Measurements from ENCODE around the gene PRDM11. TPM values are rescaled to one million over a fixed set of nuclear protein-coding genes. Genes with fewer than 3 reads are reported as not detected.

Gene PRDM11
- total RNA-seq, 1 donor from 2014 or later = 6.9 TPM

DNA sequence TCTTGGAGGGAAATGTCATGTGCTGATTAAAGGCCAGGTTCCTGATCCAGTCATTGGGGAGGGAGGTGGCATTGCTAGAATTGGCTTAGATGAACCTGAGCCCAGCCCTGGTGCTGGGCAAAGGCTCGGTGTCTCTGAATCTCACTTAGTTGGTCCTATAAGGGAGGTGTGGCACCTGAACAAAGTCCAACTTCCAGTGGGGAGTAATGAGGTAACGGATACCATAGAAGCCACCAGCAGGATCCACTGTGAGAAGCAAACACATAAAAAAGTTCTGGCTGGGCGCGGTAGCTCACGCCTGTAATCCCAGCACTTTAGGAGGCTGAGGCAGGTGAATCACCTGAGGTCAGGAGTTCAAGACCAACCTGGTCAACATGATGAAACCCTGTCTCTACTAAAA, 26.6 kb downstream of the PRDM11 start:
- FAIRE-seq = no peak
- no peak for DNase-seq (ENCODE audit: low spot score in 2 of 2)

DNA sequence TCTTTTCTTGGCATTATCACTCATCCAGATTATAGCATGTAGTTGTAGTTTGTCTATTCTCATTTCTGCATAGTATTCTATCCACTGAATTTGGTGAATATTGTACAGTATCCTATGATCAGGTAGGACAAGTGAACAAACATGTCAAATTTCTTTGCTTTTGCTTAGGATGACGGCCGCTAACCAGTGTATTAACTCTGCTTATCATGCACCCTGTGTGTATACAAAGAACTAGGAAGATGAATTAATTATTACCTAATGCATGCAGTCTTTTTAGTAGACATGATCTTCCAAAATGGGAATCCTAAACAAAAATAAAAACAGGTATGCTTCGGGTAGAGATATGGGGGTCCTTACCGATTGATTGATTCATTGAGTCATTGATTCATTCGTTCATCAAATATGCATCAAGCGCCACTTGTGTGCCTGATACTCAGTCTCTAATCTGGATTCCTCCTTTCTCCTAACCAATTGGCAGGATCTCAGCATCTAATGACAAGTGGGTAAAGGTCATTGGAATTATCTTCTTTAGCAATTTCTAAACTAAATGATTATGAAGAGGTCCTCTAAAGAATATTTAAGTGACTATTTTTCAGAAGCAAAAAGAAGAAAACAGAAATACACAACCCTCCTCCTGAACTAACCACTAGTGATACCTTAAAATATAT, 27.9 kb downstream of the PRDM11 start:
- DNase-seq (ENCODE audit: low spot score in 2 of 2) (no peak), FAIRE-seq (no peak)

DNA sequence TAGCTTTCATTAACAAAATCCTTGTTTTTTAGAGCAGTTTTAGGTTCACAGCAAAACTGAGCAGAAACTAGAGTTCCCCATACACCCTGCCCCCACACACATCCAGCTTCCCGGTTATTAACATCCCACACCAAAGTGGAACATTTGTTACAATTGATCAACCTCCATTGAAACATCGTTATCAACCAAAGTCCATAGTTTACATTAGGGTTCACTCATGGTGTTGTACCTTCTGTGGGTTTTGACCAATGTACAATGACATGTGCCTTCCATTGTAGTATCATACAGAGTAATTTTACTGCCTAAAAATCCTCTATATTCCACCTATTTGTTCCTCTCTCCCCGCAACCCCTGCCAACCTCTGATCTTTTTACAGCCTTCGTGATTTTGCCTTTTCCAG, 28.5 kb downstream of the PRDM11 start:
- DNase-seq (ENCODE audit: low spot score in 2 of 2) (no peak), FAIRE-seq (no peak)

- DNase-seq (ENCODE audit: low spot score in 2 of 2) (no peak), FAIRE-seq (no peak)
Measured at GRCh38 chr11:45176996-45177395, 30.6 kb downstream of the PRDM11 start.

GRCh38 chr11:45178223-45178622, 31.8 kb downstream of the PRDM11 start:
- DNase-seq (ENCODE audit: low spot score in 2 of 2) = no peak
- FAIRE-seq = no peak

GRCh38 chr11:45178890-45179671, 32.6 kb downstream of the PRDM11 start:
- no peak for FAIRE-seq

DNA sequence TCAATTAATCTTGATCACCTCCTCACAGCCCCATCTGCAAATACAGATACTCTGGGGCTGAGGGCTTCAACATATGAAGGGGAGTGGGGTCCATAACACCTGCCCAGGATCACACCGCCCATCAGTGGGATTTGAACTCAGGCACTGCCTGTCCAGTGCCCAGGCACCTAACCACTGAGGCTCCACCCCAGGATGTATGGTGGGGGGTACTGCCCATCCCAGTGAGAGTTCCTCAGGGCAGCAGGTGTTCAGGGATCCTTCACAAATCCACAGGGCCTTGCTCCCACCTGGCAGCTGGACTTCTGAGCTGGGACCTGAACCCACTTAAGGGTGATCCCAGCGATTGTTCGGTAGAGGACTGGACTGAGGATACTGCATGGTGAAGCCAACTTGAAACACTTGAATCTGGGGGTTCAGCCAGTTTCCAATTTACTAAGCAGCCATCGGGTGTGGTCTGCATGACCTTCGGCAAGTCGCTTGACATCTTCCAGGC, 33.3 kb downstream of the PRDM11 start:
- no peak for FAIRE-seq

More at GRCh38 chr11:45178890-45179671, 32.6 kb downstream of the PRDM11 start:
- peak in 1 of 2 donors; percentile 51 for DNase-seq (ENCODE audit: low spot score in 2 of 2)

GRCh38 chr11:45180179-45180847, 33.9 kb downstream of the PRDM11 start:
- no peak for FAIRE-seq
- peak; percentile 77 to 81 for DNase-seq (ENCODE audit: low spot score in 2 of 2)

More for the DNA sequence above, 33.3 kb downstream of the PRDM11 start:
- DNase-seq (ENCODE audit: low spot score in 2 of 2) = no peak

DNA sequence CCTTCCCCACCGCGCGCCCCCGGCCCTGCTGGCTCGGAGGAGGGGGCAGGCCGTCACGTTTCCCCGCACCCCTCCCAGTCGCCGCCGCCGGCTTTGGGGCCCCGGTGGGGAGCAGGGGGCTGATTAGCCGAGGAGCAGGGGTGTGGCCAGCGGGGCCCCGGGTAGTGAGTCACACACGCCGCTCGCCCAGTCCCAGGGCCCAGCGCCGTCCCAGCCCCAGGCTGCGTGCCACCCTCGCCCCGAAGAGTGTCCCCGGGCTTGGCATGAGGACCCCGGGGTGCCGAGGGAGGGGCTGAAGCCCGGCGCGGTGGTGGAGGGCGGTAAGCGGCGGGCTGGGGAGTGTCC, 34.4 kb downstream of the PRDM11 start:
- DNase-seq (ENCODE audit: low spot score in 2 of 2) (peak in 1 of 2 donors; percentile 84), FAIRE-seq (no peak)

GRCh38 chr11:45181193-45181888, 34.9 kb downstream of the PRDM11 start:
- DNase-seq (ENCODE audit: low spot score in 2 of 2) = no peak
- FAIRE-seq = no peak

DNA sequence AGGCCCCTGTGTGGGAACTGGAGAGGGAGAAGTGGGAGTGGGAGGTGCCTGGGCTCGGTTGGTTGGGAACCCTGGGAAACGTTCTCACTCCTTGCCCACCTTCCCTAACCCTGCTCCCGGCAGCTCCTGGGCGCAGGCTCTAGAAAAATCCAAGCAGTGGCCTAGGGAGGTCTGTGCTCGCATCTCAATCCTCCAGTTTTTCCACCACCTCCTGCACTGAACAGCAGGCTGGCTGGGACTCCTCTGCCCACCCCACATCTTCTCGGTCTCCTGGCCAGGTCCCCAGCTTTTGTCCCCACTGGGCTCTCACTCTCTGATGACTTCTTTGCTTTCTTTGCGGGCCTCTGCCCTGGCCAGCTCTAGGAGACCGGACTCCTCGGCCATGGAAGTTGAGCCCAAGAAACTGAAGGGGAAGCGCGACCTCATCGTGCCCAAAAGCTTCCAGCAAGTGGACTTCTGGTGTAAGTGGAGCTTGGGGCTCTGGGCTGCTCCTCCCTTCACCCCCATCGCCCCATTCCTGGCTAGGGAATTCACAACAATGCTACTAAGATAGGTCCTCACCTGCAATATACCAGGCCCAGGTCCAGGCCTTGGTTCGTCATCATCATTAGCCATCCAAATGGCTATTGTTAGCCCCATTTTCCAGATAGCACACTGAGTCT, 35.6 kb downstream of the PRDM11 start:
- FAIRE-seq = no peak
- no peak for DNase-seq (ENCODE audit: low spot score in 2 of 2)

- DNase-seq (ENCODE audit: low spot score in 2 of 2) = no peak
- FAIRE-seq = no peak
Measured at GRCh38 chr11:45182902-45183301, 36.5 kb downstream of the PRDM11 start.

GRCh38 chr11:45184640-45185039, 38.2 kb downstream of the PRDM11 start:
- FAIRE-seq = no peak
- DNase-seq (ENCODE audit: low spot score in 2 of 2) = no peak

DNA sequence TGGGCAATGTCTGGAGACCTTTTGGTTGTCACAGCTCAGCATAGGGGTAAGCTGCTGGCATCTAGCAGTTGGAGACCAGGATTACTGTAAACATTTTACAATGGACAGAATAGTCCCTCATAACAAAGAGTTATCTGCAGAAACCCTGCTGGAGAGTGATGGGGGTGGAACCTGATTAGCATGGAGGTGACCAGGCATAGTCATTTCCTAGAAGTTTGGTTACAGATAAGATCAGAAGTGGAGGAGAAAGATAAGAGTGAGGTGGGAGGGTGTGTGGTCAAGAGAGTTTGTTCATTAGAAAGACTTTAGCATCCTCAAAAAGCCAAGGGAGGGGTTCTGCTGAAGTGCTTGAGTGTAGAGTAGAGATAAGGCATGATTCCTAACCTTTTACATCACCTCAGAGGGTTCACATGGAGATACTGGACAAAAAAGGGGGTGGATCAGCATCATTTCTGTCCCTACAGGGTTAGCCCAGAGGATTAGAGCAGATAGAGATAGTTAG, 38.8 kb downstream of the PRDM11 start:
- FAIRE-seq (no peak), DNase-seq (ENCODE audit: low spot score in 2 of 2) (no peak)

DNA sequence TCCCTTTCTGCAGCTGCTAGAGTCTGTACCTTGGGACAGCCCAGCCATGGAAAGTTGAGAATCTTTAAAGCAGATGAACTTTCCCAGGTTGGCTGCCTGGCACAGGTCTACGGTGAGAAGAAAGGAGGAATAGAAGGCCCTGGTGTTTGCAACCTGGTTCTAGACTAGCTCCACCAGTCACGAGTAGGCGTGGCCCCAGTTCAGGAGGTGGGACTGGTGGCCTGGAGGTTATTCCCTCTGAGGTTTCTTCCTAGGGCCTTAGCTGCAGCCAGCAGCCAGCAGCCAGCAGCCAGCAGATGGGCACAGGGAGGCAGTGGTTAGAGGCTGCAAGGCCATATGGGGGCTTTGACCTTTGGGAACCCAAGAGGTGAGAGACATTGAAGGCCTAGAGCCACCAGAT, 40.9 kb downstream of the PRDM11 start:
- FAIRE-seq (no peak), DNase-seq (ENCODE audit: low spot score in 2 of 2) (no peak)

DNA sequence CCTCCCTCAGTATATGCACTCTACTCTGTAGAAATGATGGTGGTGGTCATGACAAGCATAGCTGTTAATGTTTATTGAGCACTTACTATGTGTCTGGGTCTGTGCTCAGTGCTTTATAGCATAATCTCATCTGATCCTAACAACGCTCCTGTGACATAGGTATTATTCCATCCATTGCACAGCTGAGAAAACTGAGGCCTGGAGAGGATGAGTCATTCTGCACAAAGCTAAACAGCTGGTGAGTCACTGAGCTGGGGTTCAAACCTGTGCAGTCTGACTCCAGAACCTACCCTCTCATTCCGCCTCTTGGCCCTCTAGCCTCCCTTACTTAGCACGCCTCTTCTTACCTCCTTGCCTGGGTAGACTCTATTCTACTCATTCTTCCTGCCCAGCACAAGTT, 41.7 kb downstream of the PRDM11 start:
- DNase-seq (ENCODE audit: low spot score in 2 of 2) = no peak
- FAIRE-seq = no peak

GRCh38 chr11:45189230-45189629, 42.8 kb downstream of the PRDM11 start:
- DNase-seq (ENCODE audit: low spot score in 2 of 2) (no peak), FAIRE-seq (no peak)

GRCh38 chr11:45193695-45194094, 47.3 kb downstream of the PRDM11 start:
- DNase-seq (ENCODE audit: low spot score in 2 of 2) (no peak), FAIRE-seq (no peak)

- DNase-seq (ENCODE audit: low spot score in 2 of 2) (no peak), FAIRE-seq (no peak)
Measured at GRCh38 chr11:45204761-45205160, 58.3 kb downstream of the PRDM11 start.

- FAIRE-seq = no peak
- DNase-seq (ENCODE audit: low spot score in 2 of 2) = no peak
Measured at GRCh38 chr11:45205978-45206377, 59.5 kb downstream of the PRDM11 start.

All from frontal cortex (tissue), 4 donors.